Measurements from ENCODE around the gene CDH12.

The CDH12 gene

DNA sequence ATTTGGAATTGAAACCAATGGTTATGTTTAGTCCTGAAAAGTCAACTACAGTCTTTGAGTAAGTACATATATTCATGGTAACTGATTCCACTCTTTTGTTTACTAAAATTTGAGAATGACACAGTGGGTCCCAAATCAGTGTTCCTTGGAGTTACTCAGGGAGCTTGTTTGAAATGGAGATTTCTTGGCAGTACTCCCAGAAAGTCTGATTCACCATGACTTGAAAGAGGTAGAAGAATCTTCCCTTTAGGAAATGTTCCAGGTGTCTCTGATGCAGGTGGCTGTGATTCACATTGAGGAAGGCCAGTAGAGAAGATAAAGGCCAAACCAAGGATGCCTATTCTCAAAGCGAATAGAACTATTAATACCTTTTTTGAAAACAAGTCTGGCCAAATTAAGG, 1078.3 kb downstream of the CDH12 start:
- DNase-seq (ENCODE audit: low read depth in 1 of 2, low spot score in 1 of 2), result no peak

DNA sequence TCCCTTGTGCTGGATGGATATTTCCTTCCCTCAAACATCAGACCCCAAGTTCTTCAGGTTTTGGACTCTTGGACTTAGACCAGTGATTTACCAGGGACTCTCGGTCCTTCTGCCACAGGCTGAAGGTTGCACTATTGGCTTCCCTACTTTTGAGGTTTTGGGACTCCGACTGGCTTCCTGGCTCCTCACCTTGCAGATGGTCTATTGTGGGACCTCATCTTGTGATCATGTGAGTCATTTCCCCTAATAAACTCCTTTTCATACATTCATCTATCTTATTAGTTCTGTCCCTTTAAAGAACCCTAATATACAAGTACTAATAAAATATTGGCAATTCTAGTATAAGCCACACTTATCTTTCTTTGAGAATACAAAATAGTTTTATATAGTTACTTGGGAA, 1078.9 kb downstream of the CDH12 start:
- DNase-seq (ENCODE audit: low read depth in 1 of 2, low spot score in 1 of 2), result no peak

GRCh38 chr5:21773456-21773855, 1079.7 kb downstream of the CDH12 start:
- no peak for DNase-seq (ENCODE audit: low read depth in 1 of 2, low spot score in 1 of 2)

DNA sequence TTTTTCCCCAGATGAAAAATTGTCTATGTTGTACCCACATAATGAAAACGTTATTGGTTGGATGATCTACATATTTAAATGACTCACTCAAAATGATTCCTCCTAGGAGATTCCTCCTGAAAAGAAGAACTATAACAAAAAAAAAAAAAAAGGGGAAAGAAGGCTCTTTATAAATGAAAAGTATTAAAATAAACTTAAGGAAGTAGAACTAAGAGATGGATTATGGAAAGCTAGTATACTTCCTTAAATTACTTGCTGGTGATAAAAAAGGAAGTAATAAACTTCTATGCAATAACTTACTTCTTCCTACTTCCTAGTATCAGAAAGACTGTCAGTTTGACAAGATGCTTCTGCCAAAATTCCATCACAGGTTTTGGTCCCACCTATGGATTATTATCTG, 1087.7 kb downstream of the CDH12 start:
- no peak for DNase-seq (ENCODE audit: low read depth in 1 of 2, low spot score in 1 of 2)

DNA sequence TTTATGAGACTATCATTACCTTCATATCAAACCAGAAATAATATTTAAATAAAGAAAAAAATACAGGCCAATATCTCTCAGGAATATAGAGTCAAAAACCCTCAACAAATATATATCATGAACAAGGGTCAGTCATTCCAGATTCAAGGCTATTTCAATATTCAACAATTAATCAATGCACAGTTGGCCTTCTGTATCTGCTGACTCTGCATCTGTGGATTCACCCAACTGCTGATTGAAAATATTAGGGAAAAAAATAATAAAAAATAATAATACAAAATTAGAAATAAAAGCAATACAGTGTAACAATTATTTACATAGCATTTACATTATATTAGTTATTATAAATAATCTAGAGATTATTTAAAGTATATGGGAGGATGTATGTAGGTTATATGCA, 1114.0 kb downstream of the CDH12 start:
- DNase-seq (ENCODE audit: low read depth in 1 of 2, low spot score in 1 of 2), result no peak

DNA sequence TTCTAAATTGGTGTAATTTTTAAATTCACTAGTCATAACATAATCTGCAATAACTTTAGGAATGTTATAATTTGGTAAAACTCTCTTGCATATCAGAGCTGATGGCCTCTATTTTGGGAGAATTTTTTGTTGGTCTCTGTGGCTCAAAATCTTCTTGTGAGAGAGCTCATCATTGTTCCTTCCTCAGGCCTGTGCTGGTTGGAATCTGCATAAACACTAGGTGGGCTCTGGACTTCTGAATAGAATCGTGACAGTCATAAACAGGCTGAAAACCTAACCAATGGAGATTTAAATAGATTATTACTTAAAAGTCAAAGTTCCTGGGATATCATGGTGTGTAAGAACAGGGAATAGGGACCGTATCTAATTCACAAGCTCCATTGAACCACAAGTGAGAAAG, 1129.6 kb downstream of the CDH12 start:
- DNase-seq (ENCODE audit: low read depth in 1 of 2, low spot score in 1 of 2), result no peak

DNA sequence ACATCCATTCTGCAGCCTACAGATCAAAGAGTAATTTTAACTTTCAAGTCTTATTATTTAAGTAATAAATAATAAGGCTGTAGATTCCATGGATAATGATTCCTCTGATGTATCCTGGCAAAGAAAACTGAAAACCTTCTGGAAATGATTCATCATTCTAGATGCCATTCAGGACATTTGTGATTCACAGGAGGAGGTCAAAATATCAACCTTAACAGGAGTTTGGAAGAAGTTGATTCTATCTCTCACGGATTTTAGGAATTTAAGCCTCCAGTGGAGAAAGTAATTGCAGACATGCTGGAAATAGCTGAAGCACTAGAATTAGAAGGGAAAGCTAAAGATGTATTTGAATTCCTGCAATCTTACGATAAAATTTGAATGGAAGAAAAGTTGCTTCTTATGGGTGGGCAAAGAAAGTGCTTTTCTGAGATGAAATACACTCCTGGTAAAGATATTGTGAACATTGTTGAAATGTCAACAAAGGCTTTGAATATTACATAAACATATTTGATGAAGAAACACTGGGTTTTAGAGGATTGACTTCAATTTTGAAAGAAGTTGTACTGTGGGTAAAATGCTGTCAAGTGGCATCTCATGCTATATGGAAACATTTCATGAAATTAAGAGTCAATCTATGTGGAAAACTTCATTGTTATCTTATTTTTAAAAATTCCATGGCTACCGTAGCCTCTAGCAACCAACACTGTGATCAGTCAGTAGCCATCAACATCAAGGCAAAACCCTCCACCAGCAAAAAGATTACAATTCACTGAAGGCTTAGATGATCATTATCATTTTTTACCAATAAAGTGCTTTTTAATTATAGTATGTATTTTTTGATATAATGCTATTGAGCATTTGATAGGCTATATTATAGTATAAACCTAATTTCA, 1141.0 kb downstream of the CDH12 start:
- DNase-seq (ENCODE audit: low read depth in 1 of 2, low spot score in 1 of 2), result no peak

GRCh38 chr5:21709770-21710169, 1143.4 kb downstream of the CDH12 start:
- DNase-seq (ENCODE audit: low read depth in 1 of 2, low spot score in 1 of 2), result no peak

DNA sequence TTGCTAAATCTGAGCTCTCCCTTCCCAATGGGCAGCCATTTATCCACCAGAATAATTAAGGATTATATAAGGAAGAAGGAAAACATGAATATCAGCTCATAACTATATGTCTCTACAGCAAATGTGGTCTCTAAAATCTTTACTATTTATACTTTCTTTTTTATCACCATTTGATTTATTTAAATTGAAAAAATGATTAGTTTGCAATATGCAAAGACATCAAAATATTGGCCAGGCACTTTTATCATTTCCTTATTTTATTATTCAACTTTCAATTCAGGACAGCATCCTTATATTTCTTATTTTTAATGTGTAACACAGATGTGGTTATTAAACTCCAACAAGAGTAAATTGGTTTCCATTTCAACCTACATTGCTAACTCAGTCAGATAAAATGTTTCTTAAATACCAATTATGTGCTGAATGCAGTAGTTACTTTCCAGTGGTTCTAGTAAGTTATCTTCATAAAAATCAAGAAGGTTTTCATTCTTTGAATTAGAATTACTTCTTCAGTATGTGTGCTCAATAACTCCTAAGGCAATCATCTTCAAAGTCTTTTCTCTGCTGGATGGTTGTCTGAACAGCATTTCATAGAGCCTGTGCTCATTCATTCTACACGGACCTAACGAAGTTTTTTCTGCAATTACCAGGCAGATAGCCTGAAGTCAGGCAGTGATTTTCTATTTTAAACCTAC, 1148.0 kb downstream of the CDH12 start:
- no peak for DNase-seq (ENCODE audit: low read depth in 1 of 2, low spot score in 1 of 2)

- no peak for DNase-seq (ENCODE audit: low read depth in 1 of 2, low spot score in 1 of 2)
Observed at GRCh38 chr5:21701317-21701716, 1151.8 kb downstream of the CDH12 start.
